ENCODE data around the gene PSMB11.
A peak's percentile ranks its signal among the peaks of the same experiment; 100 is the strongest.

PSMB11 gene

DNA sequence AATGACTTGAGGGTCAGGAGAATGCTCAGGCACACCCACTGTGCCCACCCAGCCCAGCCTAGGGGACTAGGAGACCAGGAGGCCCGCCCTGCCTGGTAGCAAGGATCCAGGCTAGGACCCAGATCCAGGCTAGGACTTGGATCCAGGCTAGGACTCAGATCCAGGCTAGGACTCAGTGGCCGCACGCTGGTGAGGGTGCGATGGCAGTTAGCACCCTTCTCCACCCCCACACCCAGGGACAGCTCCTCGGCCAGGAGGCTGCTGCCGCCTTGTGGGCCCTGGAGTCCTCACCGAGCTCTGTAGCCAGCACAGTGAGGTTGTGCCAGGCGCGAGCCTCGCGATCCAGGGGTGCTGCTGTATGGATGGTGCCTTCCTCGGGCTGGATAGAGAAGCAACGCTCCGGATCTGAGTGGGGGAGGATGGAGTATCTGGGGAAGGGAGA lies 10.2 kb downstream of the PSMB11 start:
- H3K4me3 ChIP-seq (ENCODE audit: low read depth in 1 of 5, low read length in 5 of 5): no peak overlapping the region
- H3K27me3 ChIP-seq (ENCODE audit: control insufficient read depth in 5 of 5, insufficient read depth in 4 of 5, low read length in 5 of 5): peaks cover 0 to 2% (median 0%) of the 10 kb centered on the region in 5 donors
- H3K9ac ChIP-seq (ENCODE audit: low read length in 5 of 5): no peak overlapping the region
- H3K27ac ChIP-seq (ENCODE audit: low read depth, low read length): no peak overlapping the region
- no peaks in the 10 kb centered on the region for H3K36me3 ChIP-seq (ENCODE audit: control insufficient read depth in 5 of 5, insufficient read depth in 5 of 5, low read length in 5 of 5)
- H3K9me3 ChIP-seq (ENCODE audit: control insufficient read depth in 5 of 5, low read length in 5 of 5): no peaks in the 10 kb centered on the region
- H3K4me1 ChIP-seq (ENCODE audit: control insufficient read depth in 5 of 5, insufficient read depth in 5 of 5, low read length in 5 of 5): peaks cover 0 to 18% (median 13%) of the 10 kb centered on the region in 5 donors

- Histone ChIP-seq H3K27ac (ENCODE audit: low read depth, low read length) (no peak overlapping the region), H3K4me3 (ENCODE audit: low read depth in 1 of 5, low read length in 5 of 5) (no peak overlapping the region), H3K27me3 (ENCODE audit: control insufficient read depth in 5 of 5, insufficient read depth in 4 of 5, low read length in 5 of 5) (no peaks in the 10 kb centered on the region), H3K4me1 (ENCODE audit: control insufficient read depth in 5 of 5, insufficient read depth in 5 of 5, low read length in 5 of 5) (peaks cover 0 to 19% (median 13%) of the 10 kb centered on the region in 5 donors), H3K36me3 (ENCODE audit: control insufficient read depth in 5 of 5, insufficient read depth in 5 of 5, low read length in 5 of 5) (no peaks in the 10 kb centered on the region), H3K9ac (ENCODE audit: low read length in 5 of 5) (no peak overlapping the region), H3K9me3 (ENCODE audit: control insufficient read depth in 5 of 5, low read length in 5 of 5) (no peaks in the 10 kb centered on the region)
Measured at GRCh38 chr14:23052671-23053070, 10.7 kb downstream of the PSMB11 start.

- Histone ChIP-seq H3K36me3 (ENCODE audit: control insufficient read depth in 5 of 5, insufficient read depth in 5 of 5, low read length in 5 of 5) (no peaks in the 10 kb centered on the region), H3K9me3 (ENCODE audit: control insufficient read depth in 5 of 5, low read length in 5 of 5) (no peaks in the 10 kb centered on the region), H3K27ac (ENCODE audit: low read depth, low read length) (no peak overlapping the region)
Measured at GRCh38 chr14:23053426-23053825, 11.4 kb downstream of the PSMB11 start.

GRCh38 chr14:23054000-23054811 lies 12.2 kb downstream of the PSMB11 start:
- no peak overlapping the region for H3K4me3 ChIP-seq (ENCODE audit: low read depth in 1 of 5, low read length in 5 of 5)
- H3K36me3 ChIP-seq (ENCODE audit: control insufficient read depth in 5 of 5, insufficient read depth in 5 of 5, low read length in 5 of 5): peaks cover 0 to 8% (median 7%) of the 10 kb centered on the region in 5 donors
- H3K27ac ChIP-seq (ENCODE audit: low read depth, low read length): no peak overlapping the region
- no peak overlapping the region for H3K9ac ChIP-seq (ENCODE audit: low read length in 5 of 5)
- H3K4me1 ChIP-seq (ENCODE audit: control insufficient read depth in 5 of 5, insufficient read depth in 5 of 5, low read length in 5 of 5): peaks cover 0 to 25% (median 19%) of the 10 kb centered on the region in 5 donors
- no peaks in the 10 kb centered on the region for H3K27me3 ChIP-seq (ENCODE audit: control insufficient read depth in 5 of 5, insufficient read depth in 4 of 5, low read length in 5 of 5)
- no peaks in the 10 kb centered on the region for H3K9me3 ChIP-seq (ENCODE audit: control insufficient read depth in 5 of 5, low read length in 5 of 5)

More at GRCh38 chr14:23053426-23053825, 11.4 kb downstream of the PSMB11 start:
- no peaks in the 10 kb centered on the region for H3K27me3 ChIP-seq (ENCODE audit: control insufficient read depth in 5 of 5, insufficient read depth in 4 of 5, low read length in 5 of 5)
- peaks cover 0 to 25% (median 19%) of the 10 kb centered on the region in 5 donors for H3K4me1 ChIP-seq (ENCODE audit: control insufficient read depth in 5 of 5, insufficient read depth in 5 of 5, low read length in 5 of 5)
- no peak overlapping the region for H3K4me3 ChIP-seq (ENCODE audit: low read depth in 1 of 5, low read length in 5 of 5)
- no peak overlapping the region for H3K9ac ChIP-seq (ENCODE audit: low read length in 5 of 5)

- Histone ChIP-seq H3K36me3 (ENCODE audit: control insufficient read depth in 5 of 5, insufficient read depth in 5 of 5, low read length in 5 of 5) (peaks cover 0 to 17% (median 13%) of the 10 kb centered on the region in 5 donors), H3K9ac (ENCODE audit: low read length in 5 of 5) (no peak overlapping the region), H3K27me3 (ENCODE audit: control insufficient read depth in 5 of 5, insufficient read depth in 4 of 5, low read length in 5 of 5) (no peaks in the 10 kb centered on the region), H3K27ac (ENCODE audit: low read depth, low read length) (no peak overlapping the region), H3K4me3 (ENCODE audit: low read depth in 1 of 5, low read length in 5 of 5) (no peak overlapping the region), H3K9me3 (ENCODE audit: control insufficient read depth in 5 of 5, low read length in 5 of 5) (no peaks in the 10 kb centered on the region), H3K4me1 (ENCODE audit: control insufficient read depth in 5 of 5, insufficient read depth in 5 of 5, low read length in 5 of 5) (peaks cover 0 to 25% (median 19%) of the 10 kb centered on the region in 5 donors)
Measured at GRCh38 chr14:23055147-23055550, 13.1 kb downstream of the PSMB11 start.

DNA sequence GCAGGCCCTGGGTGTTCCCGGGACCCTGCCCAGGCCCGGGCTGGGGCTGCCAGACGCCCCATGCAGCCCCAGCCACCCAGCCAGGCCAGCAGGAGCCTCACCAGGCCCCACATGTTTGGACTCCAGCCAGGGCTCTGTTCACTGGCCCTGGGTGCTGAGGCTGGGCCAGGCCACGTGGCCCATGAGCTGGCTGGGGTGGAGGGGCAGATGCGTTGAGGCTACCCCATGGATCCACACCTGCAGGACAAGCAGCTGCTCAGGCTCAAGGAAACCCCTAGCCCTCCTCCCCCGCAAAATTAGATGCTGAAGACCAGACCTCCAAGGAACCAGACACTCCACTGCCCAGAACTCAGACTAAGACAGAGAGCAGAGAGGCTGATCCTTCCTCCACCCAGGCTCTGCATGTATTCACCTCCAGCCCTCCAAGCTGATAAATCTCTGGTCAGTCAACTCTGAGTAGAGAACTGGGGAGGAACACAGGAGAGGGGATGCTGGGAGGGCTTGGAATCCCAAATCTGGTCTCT lies 13.7 kb downstream of the PSMB11 start:
- Histone ChIP-seq H3K9me3 (ENCODE audit: control insufficient read depth in 5 of 5, low read length in 5 of 5) (no peaks in the 10 kb centered on the region), H3K9ac (ENCODE audit: low read length in 5 of 5) (no peak overlapping the region), H3K27ac (ENCODE audit: low read depth, low read length) (no peak overlapping the region), H3K4me1 (ENCODE audit: control insufficient read depth in 5 of 5, insufficient read depth in 5 of 5, low read length in 5 of 5) (peaks cover 0 to 25% (median 19%) of the 10 kb centered on the region in 5 donors), H3K27me3 (ENCODE audit: control insufficient read depth in 5 of 5, insufficient read depth in 4 of 5, low read length in 5 of 5) (no peaks in the 10 kb centered on the region), H3K4me3 (ENCODE audit: low read depth in 1 of 5, low read length in 5 of 5) (no peak overlapping the region), H3K36me3 (ENCODE audit: control insufficient read depth in 5 of 5, insufficient read depth in 5 of 5, low read length in 5 of 5) (peaks cover 0 to 22% (median 18%) of the 10 kb centered on the region in 5 donors)

DNA sequence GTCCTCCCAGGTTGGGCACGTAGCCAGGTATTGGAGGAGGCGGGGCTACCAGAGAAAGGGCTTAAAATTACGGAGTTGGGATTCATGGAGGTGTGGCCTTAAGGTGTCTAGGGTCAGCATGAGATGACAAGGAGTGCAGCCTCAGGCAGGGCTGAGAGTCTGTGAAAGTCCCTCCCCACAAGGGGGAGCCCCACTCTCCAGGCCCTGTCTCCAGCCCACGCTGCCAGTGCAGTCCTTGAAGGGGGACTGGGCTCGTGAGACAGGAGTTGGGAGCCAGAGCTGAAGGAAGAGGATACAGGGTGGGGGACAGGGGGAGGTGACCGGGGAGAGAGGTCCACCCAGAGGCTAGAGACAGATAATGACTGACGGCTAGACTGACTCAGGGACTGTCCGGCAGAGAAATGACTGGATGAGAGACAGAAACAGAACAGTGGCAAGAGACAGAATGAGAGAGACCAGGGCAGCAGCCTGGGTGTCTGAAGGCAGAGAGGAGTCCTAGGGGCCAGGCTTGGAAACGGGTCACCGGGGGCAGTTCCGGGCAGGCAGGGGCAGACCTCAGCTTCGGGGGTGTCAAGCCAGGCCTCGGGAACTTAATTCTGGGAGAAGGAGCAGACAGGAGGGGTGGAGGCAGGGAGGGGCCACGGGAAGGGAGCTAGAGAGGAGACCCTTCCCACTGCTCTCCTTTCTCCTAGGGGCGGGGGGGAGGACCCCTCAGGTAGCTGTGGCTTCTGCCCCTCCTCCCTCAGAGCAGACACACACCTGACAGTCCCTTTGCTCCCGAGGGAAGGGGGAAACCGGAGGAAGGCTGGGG lies 14.3 kb downstream of the PSMB11 start:
- Histone ChIP-seq H3K9ac (ENCODE audit: low read length in 5 of 5) (peak overlapping the region in 3 of 5 donors; percentile 55 to 65 (median 56)), H3K36me3 (ENCODE audit: control insufficient read depth in 5 of 5, insufficient read depth in 5 of 5, low read length in 5 of 5) (peaks cover 0 to 28% (median 24%) of the 10 kb centered on the region in 5 donors), H3K27ac (ENCODE audit: low read depth, low read length) (no peak overlapping the region), H3K4me1 (ENCODE audit: control insufficient read depth in 5 of 5, insufficient read depth in 5 of 5, low read length in 5 of 5) (peaks cover 0 to 25% (median 19%) of the 10 kb centered on the region in 5 donors), H3K9me3 (ENCODE audit: control insufficient read depth in 5 of 5, low read length in 5 of 5) (no peaks in the 10 kb centered on the region), H3K4me3 (ENCODE audit: low read depth in 1 of 5, low read length in 5 of 5) (peak overlapping the region in 4 of 5 donors; percentile 50 to 78 (median 68)), H3K27me3 (ENCODE audit: control insufficient read depth in 5 of 5, insufficient read depth in 4 of 5, low read length in 5 of 5) (no peaks in the 10 kb centered on the region)

- H3K27me3 ChIP-seq (ENCODE audit: control insufficient read depth in 5 of 5, insufficient read depth in 4 of 5, low read length in 5 of 5): no peaks in the 10 kb centered on the region
- H3K36me3 ChIP-seq (ENCODE audit: control insufficient read depth in 5 of 5, insufficient read depth in 5 of 5, low read length in 5 of 5): peaks cover 0 to 32% (median 28%) of the 10 kb centered on the region in 5 donors
- H3K4me3 ChIP-seq (ENCODE audit: low read depth in 1 of 5, low read length in 5 of 5): peak within 1 kb of the TSS; percentile 50 to 78 (median 68)
- no peak within 1 kb of the TSS for H3K27ac ChIP-seq (ENCODE audit: low read depth, low read length)
- peaks cover 0 to 29% (median 23%) of the 10 kb centered on the region in 5 donors for H3K4me1 ChIP-seq (ENCODE audit: control insufficient read depth in 5 of 5, insufficient read depth in 5 of 5, low read length in 5 of 5)
- H3K9me3 ChIP-seq (ENCODE audit: control insufficient read depth in 5 of 5, low read length in 5 of 5): no peaks in the 10 kb centered on the region
- H3K9ac ChIP-seq (ENCODE audit: low read length in 5 of 5): peak within 1 kb of the TSS in 4 of 5 donors; percentile 12 to 72 (median 64)
Measured at GRCh38 chr14:23056956-23057756, 15.1 kb downstream of the PSMB11 start, which contains the start of gene CDH24. TSS of gene CDH24 (minus strand) at chr14:23057520. CDS start at chr14:23055733, 1,787 bp downstream.
